Activated CD8-positive, alpha-beta T cell treated with anti-CD3 and anti-CD28 coated beads for 36 hours (primary cell): ENCODE results near the gene FRMD4A. TPM values are rescaled to one million over a fixed set of nuclear protein-coding genes. Genes with fewer than 3 reads are reported as not detected.

Source experiments
- ATAC-seq: fragments of 200-7000 bp; cut with Tn5 transposase; one replicate; pipeline ENCODE4 v1.10.0; 2021; ENCODE audit warnings: mild to moderate bottlenecking, moderate library complexity
- CTCF ChIA-PET: fragments of 350-600 bp; sonication (Branson Sonifier 250); formaldehyde crosslinking; loops from one replicate; lab custom pipeline; 2021; ENCODE audit warnings: antibody characterized with exemption; lab: Charles Lee
- POLR2A ChIA-PET: fragments of 350-600 bp; sonication (Branson Sonifier 250); formaldehyde crosslinking; loops from one replicate; lab custom pipeline; 2021; ENCODE audit warnings: antibody characterized with exemption; lab: Charles Lee
- DNase-seq: peaks from one replicate; pipeline ENCODE4 v3.0.0-alpha.2; 2020
- H3K27ac Mint-ChIP-seq: one replicate; pipeline ENCODE4 v1.8.0; 2021; ENCODE audit warnings: mild to moderate bottlenecking, mixed read lengths
- H3K27me3 Mint-ChIP-seq: one replicate; pipeline ENCODE4 v1.8.0; 2021; ENCODE audit warnings: mixed read lengths
- H3K36me3 Mint-ChIP-seq: one replicate; pipeline ENCODE4 v1.8.0; 2021; ENCODE audit warnings: low read depth, mixed read lengths
- H3K4me1 Mint-ChIP-seq: one replicate; pipeline ENCODE4 v1.8.0; 2021; ENCODE audit warnings: low read depth, mixed read lengths
- H3K4me3 Mint-ChIP-seq: one replicate; pipeline ENCODE4 v1.8.0; 2021; ENCODE audit warnings: mild to moderate bottlenecking, moderate library complexity, mixed read lengths
- H3K9me3 Mint-ChIP-seq: one replicate; pipeline ENCODE4 v1.8.0; 2021; ENCODE audit warnings: mixed read lengths
- intact Hi-C: fragments of 100-400 bp; cut with micrococcal nuclease; formaldehyde crosslinking; loops from one replicate; pipeline ENCODE4 v1.10.0; 2022
- total RNA-seq, 2 experiments: library from RNA; stranded (reverse); gene quantifications; one replicate each; pipeline ENCODE4 v1.2.3, GENCODE V29; 2021
- TF ChIP-seq, protein P1 (sequence below): fragments of 200-600 bp; IDR thresholded peaks from one replicate; pipeline ENCODE4 v1.8.0; 2022; ENCODE audit warnings: antibody characterized with exemption, mild to moderate bottlenecking

The FRMD4A gene
- total RNA-seq, 2 experiments from 2014 or later, result 2.1 to 2.8 TPM

DNA sequence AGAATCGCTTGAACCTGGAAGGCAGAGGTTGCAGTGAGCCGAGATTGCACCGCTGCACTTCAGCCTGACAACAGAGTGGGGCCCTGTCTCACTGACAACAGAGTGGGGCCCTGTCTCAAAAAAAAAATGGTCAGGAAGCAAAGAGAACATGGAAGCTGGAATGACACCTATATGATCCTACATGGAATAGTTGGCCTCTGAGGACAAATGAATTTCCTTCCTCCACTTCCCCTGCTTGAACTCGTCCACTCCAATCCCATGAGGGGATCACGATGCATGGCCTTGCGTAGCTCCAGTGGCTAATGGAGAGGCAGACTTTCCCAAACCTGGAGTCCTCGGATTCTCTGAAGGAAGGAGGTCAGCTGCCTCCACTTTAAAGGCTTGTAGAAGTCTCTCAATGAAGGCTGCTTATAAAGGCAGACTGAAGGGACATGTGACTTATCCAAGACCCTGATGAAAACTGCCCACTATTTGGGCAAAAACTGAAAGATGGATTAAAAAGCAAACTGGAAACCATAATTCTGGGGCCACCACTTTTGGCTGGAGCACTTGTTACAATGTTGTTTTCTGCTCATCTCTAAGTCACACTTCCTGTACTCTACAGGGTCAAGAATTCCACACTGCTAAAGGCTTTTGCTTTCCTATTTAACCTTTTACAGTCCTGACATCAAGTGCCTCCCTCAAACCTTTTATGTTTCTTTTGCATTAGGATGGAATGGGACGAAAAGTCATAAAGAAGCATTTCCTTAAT lies 529.4 kb downstream of the FRMD4A start:
- ChIA-PET POLR2A (no interaction called here), CTCF (no interaction called here)
- ATAC-seq, result no peak
- Mint-ChIP-seq H3K4me1 (peaks cover 15% of the 10 kb centered on the region), H3K4me3 (no peak overlapping the region), H3K27ac (no peak overlapping the region), H3K27me3 (no peaks in the 10 kb centered on the region), H3K36me3 (no peaks in the 10 kb centered on the region), H3K9me3 (no peaks in the 10 kb centered on the region)
- no peak for DNase-seq
- TF ChIP-seq, protein P1, sequence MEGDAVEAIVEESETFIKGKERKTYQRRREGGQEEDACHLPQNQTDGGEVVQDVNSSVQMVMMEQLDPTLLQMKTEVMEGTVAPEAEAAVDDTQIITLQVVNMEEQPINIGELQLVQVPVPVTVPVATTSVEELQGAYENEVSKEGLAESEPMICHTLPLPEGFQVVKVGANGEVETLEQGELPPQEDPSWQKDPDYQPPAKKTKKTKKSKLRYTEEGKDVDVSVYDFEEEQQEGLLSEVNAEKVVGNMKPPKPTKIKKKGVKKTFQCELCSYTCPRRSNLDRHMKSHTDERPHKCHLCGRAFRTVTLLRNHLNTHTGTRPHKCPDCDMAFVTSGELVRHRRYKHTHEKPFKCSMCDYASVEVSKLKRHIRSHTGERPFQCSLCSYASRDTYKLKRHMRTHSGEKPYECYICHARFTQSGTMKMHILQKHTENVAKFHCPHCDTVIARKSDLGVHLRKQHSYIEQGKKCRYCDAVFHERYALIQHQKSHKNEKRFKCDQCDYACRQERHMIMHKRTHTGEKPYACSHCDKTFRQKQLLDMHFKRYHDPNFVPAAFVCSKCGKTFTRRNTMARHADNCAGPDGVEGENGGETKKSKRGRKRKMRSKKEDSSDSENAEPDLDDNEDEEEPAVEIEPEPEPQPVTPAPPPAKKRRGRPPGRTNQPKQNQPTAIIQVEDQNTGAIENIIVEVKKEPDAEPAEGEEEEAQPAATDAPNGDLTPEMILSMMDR, result no peak
- intact Hi-C loops, result no loop called here

DNA sequence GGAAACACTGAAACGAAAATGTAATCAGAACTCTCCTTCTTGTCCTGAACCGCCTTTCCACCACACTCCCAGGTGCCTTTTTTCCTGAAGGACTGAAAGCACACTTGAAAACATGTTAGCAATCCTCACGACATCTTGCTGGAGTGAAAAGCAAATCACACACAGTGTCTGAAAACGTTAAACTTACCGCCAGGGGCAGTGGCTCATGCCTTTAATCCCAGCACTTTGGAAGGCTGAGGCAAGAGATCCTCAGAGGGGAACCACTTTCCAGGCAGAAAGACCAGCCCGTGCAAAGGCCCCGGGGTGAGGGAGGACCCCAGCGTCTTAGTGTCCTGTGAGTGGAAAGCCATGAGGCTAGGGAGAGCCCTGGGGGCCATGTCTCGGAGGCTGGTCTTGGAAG lies 533.6 kb downstream of the FRMD4A start:
- TF ChIP-seq, protein P1, result no peak
- CTCF ChIA-PET, result interaction anchor here (1.4 kb wide), 1 partner anchor 8 kb away, joined by 3 read pairs; no protein-coding TSS in a partner anchor
- peaks cover 29% of the 10 kb centered on the region for H3K4me1 Mint-ChIP-seq

DNA sequence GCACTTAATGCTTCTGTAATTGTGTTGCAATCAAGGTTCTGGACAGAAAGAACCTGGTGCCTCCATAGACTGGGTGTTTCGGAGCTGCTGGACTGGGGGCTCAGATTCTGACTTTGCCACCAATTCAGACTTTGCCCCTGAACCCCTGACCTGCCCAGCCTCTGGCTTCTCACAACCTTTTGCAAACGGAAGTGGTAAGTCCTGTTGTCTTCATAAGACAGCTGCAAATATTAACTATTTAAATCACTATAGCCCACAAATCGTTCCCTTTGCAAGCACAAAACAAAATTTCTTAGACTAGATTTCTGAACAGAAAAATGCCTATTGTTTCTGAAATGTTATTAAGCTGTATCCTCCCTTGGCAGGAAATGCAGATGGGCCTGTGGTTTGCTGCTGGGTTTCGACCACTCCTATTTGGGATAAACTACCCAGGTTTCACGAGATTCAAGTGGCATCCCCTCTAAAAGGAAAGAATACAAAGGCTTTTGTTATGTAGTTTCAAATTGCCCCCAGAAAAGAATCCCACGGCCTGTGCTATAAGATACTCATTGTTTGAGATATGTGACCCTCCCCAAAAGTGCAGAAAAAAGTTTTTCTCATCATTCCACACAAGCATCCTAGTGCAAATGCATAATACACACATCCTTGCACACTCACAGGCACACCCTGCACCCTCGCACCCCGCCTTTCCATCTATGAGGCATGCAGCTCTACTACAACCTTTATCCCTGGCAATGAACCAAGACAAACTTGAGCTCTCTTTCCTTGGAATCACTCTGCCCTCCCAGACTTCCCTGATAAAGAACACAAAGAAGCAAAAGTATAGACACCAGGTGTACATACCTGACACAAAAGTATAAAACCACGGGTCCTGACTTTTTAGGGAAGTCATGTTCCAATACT lies 534.8 kb downstream of the FRMD4A start:
- POLR2A ChIA-PET, result no interaction called here
- peak; percentile 53 for ATAC-seq
- Mint-ChIP-seq H3K4me1 (peaks cover 29% of the 10 kb centered on the region), H3K4me3 (no peak overlapping the region), H3K36me3 (no peaks in the 10 kb centered on the region), H3K9me3 (no peaks in the 10 kb centered on the region), H3K27ac (no peak overlapping the region), H3K27me3 (no peaks in the 10 kb centered on the region)
- CTCF ChIA-PET, result interaction anchor here (1.4 kb wide), 2 partner anchors 7 to 136 kb away, joined by 3 to 4 read pairs; no protein-coding TSS in a partner anchor
- TF ChIP-seq, protein P1, result no peak
- intact Hi-C loops, result no loop called here
- DNase-seq, result peak; percentile 25

More for the DNA sequence above, 533.6 kb downstream of the FRMD4A start:
- POLR2A ChIA-PET, result no interaction called here
- Mint-ChIP-seq H3K36me3 (no peaks in the 10 kb centered on the region), H3K27me3 (no peaks in the 10 kb centered on the region), H3K4me3 (no peak overlapping the region), H3K9me3 (no peaks in the 10 kb centered on the region), H3K27ac (no peak overlapping the region)
- intact Hi-C loops, result no loop called here
- ATAC-seq (no peak), DNase-seq (no peak)

DNA sequence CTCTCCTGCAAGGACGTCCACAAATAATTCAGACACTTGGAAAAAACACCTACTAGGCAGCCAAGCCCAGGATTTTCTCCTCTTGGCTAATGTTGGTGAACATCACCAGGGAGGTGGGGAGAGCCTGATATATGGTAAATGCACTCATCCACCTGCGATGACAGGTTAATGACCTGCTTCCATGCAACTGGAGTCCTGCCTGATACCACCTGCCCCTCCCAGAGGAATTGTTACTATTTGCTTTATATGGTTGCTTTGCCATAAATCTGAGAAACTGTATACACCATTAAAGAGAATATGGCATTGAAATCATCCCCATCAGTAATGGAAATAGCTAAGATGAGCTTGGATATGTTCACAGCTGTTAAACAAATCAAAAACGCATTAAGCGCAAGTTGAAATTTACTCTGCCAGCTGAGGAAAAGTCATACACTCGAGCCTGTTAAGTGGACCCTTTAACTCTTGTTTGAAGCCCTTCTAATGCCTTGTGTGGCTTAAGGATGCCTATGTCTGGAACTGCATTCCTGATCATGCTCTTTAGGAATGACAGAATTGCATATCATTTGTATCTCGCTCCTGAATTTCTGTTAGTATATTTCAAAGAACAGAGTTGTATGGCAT lies 535.6 kb downstream of the FRMD4A start:
- H3K4me1 Mint-ChIP-seq, result peaks cover 29% of the 10 kb centered on the region
- TF ChIP-seq, protein P1, result no peak
- H3K36me3 Mint-ChIP-seq, result no peaks in the 10 kb centered on the region
- no peak overlapping the region for H3K4me3 Mint-ChIP-seq
- H3K27me3 Mint-ChIP-seq, result no peaks in the 10 kb centered on the region
- H3K27ac Mint-ChIP-seq, result no peak overlapping the region
- POLR2A ChIA-PET, result interaction anchor here (0.5 kb wide), 1 partner anchor 15 kb away, joined by 3 read pairs; no protein-coding TSS in a partner anchor
- H3K9me3 Mint-ChIP-seq, result no peaks in the 10 kb centered on the region
- no peak for ATAC-seq
- intact Hi-C loops, result no loop called here
- CTCF ChIA-PET, result interaction anchor here (1.4 kb wide), 1 partner anchor 135 kb away, joined by 4 read pairs; no protein-coding TSS in a partner anchor
- no peak for DNase-seq
